Activated CD4-positive, alpha-beta T cell treated with anti-CD3 and anti-CD28 coated beads for 1 hour (primary cell): ENCODE results near the gene TEX26.

Source experiments
- DNase-seq: peaks from one replicate; pipeline ENCODE4 v3.0.0-alpha.2; 2020

Gene TEX26

GRCh38 chr13:30932481-30933353 lies at the start of gene TEX26:
Gene TEX26 (plus strand): TSS chr13:30932656. CDS start chr13:30932716, 60 bp downstream.
- no peak for DNase-seq

DNA sequence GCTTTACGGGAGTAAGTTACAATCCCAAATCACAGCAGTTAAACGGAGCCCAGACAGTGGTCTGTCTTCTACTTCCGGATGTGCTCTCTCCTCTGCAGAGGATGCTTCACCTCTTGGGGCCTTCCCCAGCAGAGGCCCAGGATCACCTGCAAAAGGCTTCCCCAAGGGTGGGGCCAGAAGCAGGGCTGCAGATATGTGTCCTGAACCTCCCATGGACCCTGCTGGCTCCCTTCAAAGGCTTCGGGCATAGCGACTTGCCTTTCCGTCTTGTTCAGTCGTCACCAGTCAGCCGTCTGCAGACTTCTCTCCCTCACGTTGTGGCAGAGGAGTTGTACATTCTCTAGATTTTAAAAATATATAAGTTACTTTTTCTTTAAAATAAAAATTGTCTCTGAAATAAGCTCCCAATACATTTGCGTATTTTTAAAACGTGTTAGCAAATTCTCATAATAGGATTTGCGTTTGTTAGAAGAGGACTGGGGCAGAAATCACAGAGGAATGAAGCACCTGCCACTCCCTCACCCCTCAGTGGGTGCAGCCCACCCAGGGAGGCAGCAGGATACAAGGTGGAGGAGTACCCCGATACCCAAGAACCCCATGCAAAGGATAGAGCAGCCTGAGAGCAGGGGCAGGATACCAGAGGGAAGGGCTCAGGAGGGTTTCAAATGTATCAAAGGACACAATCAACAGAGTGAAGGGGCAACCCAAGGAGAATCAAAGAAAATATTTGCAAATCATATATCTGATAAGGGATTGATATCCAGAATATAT lies 49.3 kb upstream of the TEX26 start:
- DNase-seq = no peak

GRCh38 chr13:30884543-30884942 lies 47.9 kb upstream of the TEX26 start:
- DNase-seq = no peak

GRCh38 chr13:30889196-30889690 lies 43.2 kb upstream of the TEX26 start:
- DNase-seq = no peak

DNA sequence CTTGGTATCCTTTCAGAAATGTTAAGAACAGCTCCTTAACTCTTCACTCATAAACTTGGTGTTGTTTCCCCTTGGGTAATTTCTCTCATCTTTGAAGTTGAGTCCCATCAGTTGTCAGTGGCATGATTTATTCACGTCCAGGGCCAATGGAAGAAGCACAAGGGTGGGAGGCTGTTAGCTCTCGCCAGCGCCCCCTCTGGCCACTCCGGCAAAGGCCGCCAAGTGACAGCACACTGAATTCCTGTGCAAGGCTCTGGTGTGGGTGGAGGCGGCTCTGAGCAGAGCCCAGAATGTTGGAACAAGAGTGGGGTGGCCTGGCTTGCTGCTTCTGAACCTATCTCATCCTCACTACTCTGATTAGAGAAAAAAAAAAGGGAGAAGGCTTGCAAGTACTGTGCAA lies 39.5 kb upstream of the TEX26 start:
- no peak for DNase-seq

DNA sequence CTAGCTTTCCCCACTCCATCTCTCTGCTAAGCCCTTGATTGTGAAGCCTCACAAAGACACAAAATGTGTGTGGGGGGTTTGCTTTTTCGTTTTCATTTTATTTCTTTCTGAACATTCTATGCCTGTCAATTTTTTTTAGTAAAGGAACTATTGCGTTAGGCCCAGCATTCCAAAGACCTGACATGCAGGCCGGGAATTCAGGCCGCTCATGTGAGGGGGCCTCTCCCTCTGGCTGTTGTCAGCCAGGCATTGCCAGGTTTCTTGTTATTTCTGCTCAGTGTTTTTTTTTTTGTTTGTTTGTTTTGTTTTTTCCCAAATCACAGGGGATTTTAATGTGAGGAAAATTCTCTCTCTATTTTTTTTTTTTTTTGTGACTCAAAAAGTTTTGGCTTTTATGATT lies 36.7 kb upstream of the TEX26 start:
- DNase-seq = no peak

DNA sequence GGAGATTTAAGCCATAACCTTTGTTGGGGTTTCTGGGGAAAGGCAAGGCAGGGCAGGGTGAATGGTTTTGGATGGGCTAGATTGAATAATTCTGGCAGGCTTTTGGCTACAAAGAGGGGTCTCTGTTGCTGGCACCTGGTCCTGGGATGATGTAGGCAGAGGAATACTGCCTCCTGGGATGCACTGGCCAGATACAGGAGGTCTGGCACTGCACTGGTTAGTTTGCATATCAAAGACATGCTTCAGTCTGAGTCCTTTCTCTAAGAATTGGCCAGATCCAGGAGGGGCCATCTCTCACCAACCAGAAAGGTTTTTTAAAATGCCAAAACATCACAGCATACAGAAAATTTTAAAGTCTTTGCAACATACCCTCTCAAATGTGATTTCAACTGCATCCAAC lies 34.4 kb upstream of the TEX26 start:
- DNase-seq = no peak

GRCh38 chr13:30898678-30899241 lies 33.7 kb upstream of the TEX26 start:
- DNase-seq = no peak

DNA sequence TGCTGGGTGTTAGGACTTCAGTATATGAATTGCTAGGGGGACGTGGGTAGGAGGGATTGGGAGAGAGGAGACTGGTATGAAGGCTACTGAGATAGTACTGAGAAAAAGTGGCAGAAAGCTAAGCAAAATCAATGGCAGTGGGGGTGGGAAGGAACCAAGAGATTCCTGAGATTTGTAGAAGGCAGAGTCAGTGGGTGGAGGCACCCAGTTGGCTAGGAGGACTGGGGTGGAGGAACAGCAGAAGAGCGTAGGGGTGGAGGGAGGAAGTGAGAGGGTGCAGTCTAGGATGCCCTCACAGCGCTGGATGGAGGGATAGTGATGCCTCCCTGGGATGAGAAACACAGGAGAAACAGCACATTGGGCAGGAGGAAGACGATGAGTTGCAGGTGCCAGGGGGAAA lies 32.0 kb upstream of the TEX26 start:
- no peak for DNase-seq

DNA sequence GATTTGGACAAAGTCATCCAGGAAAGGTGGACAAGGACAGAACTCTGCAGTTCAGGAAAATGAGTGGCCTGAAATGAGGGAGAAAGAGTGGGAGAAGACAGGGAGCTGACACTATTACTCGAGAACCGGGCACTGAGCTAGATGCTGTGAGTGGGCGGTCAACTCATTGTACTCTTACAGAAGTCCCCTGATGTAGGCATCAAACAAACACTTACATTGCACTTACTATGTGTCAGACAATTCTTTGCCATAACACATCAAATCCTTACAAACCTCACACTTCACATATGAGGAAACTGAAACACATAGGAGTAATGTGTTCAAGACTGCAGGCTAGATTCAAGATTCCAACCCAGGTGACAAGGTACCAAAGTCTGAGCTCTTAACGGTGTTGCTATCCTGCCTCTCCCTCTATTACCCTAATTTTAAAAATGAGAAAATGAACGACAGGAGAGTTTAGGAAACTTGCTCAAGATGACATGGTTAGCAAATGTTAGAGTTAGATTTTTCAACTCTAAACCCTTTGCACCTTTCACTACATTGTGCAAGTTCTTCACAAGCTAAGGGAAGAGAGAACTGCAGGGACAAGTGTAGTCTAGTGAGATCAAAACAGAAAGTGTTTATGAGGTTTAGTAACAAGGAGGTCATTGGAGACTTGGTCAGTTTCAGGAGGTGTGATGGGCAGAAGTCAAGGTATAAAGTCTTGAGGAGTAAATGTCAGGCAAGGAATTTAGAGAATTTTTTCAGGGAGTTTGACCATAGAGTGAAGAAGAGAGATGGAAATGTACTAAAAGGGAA lies 31.3 kb upstream of the TEX26 start:
- DNase-seq = no peak

- no peak for DNase-seq
Measured at GRCh38 chr13:30904043-30904442, 28.4 kb upstream of the TEX26 start.

GRCh38 chr13:30905932-30906383 lies 26.5 kb upstream of the TEX26 start, which contains the start of gene MEDAG:
Gene MEDAG (plus strand): TSS chr13:30906271. CDS start chr13:30906516, 245 bp downstream.
- DNase-seq = no peak

- no peak for DNase-seq
Measured at GRCh38 chr13:30906411-30907051, 25.9 kb upstream of the TEX26 start.

- DNase-seq = no peak
Measured at GRCh38 chr13:30907121-30907861, 25.2 kb upstream of the TEX26 start.

DNA sequence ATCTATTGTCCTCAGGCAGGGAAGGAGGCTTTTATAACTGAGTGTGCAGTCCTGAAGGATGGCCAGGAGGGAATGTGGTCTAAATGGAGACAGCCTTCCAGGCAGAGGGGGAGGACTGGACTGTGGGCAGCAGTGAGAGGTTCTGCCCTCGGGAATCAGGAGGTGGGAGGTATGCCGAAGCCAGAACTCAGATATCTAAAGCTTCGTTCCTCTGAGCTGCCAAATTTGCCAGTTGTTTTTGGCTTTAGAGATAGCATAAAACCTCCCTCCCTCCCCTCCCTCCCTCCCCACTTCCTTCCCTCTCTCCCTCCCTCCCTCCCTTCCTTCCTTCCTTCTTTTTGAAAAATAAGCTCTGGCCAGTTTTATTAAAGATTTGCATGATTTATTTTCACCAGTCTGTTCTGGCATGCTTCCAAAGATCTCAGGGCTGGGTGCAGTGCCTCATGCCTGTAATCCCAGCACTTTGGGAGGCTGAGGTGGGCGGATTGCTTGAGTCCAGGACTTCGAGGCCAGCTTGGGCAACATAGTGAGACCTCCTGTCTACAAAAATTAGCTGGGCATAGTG lies 24.0 kb upstream of the TEX26 start:
- no peak for DNase-seq

DNA sequence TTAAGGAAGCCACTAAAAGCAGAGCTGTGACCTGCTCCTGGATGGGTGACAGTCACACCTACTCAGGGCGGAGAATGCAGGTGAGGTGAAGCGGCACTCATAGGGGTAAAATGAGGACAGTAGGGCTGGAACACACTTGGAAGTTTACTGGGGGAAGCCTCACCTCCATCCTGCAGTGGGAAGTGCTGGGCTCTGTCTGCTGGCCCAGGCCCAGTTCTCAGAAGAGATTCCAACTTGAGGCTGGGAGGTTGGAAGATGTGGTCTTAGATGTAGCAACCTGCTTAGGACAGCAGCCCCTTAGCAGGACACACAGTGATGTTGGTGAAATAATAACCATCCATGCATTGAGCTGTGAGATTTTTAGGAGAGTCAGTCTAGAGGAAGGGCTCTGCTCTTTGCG lies 21.8 kb upstream of the TEX26 start:
- DNase-seq = no peak

GRCh38 chr13:30915691-30916541 lies 16.5 kb upstream of the TEX26 start:
- DNase-seq = no peak

GRCh38 chr13:30916991-30917390 lies 15.5 kb upstream of the TEX26 start:
- no peak for DNase-seq

GRCh38 chr13:30918662-30919405 lies 13.6 kb upstream of the TEX26 start:
- DNase-seq = no peak
